IMR-90 (cell line): ENCODE data around the gene PIK3R4. TPM values are rescaled to one million over a fixed set of nuclear protein-coding genes. Genes with fewer than 3 reads are reported as not detected.

Experiments used
- ATAC-seq: fragments of 200-7000 bp; cut with Tn5 transposase; 2 replicates; pipeline ENCODE4 v1.9.1; 2020; ENCODE audit warnings: low read depth, mild to moderate bottlenecking, moderate library complexity
- BruUV-seq: library from RNA; stranded (reverse); fragments of 400-500 nt; replicated peaks from 2 replicates; lab custom pipeline; 2021; lab: Mats Ljungman, UMichigan
- CTCF ChIA-PET: fragments of 300-600 bp; formaldehyde crosslinking; extraction: SDS; loops from one replicate; lab custom pipeline; 2021; ENCODE audit warnings: antibody characterized with exemption; lab: Yijun Ruan, JAX
- POLR2A ChIA-PET: fragments of 300-600 bp; sonication (Branson Sonifier 250); formaldehyde crosslinking; loops from one replicate; lab custom pipeline; 2022; ENCODE audit warnings: antibody characterized with exemption; ENCODE audit not compliant: unreplicated experiment; lab: Charles Lee
- DNase-seq: peaks from one replicate; pipeline ENCODE4 v3.0.0; 2013
- H2AFZ ChIP-seq: replicated peaks from 2 replicates; pipeline ENCODE3; 2013; ENCODE audit warnings: low read length, mild to moderate bottlenecking; ENCODE audit not compliant: poor library complexity
- H2AK5ac ChIP-seq: 2 replicates; pipeline ENCODE4 v1.6.1; 2013; ENCODE audit warnings: low read depth, low read length, inconsistent platforms
- H2AK9ac ChIP-seq: replicated peaks from 2 replicates; pipeline ENCODE3; 2013; ENCODE audit warnings: mild to moderate bottlenecking, low read depth, low read length, moderate library complexity; ENCODE audit not compliant: poor library complexity
- H2BK120ac ChIP-seq: 2 replicates; pipeline ENCODE4 v1.6.1; 2013; ENCODE audit warnings: low read depth, low read length, inconsistent platforms
- H2BK15ac ChIP-seq: 3 replicates; pipeline ENCODE4 v1.6.1; 2013; ENCODE audit warnings: low read depth, low read length, inconsistent platforms
- H2BK20ac ChIP-seq: 2 replicates; pipeline ENCODE4 v1.6.1; 2013; ENCODE audit warnings: low read depth, mild to moderate bottlenecking, inconsistent platforms, low read length, moderate library complexity
- H2BK5ac ChIP-seq: 2 replicates; pipeline ENCODE4 v1.6.1; 2013; ENCODE audit warnings: mild to moderate bottlenecking, low read depth, low read length, inconsistent platforms; ENCODE audit not compliant: poor library complexity, severe bottlenecking
- H3K14ac ChIP-seq: replicated peaks from 2 replicates; pipeline ENCODE4 v1.6.1; 2013; ENCODE audit warnings: low read depth, low read length, inconsistent platforms
- H3K18ac ChIP-seq: 2 replicates; pipeline ENCODE4 v1.6.1; 2013; ENCODE audit warnings: low read depth, low read length, control low read depth
- H3K23ac ChIP-seq: 2 replicates; pipeline ENCODE4 v1.6.1; 2013; ENCODE audit warnings: low read depth, low read length, inconsistent platforms
- H3K27ac ChIP-seq: 2 replicates; pipeline ENCODE4 v1.5.1; 2013; ENCODE audit warnings: mild to moderate bottlenecking, control low read depth, low read length; ENCODE audit not compliant: insufficient read depth
- H3K27me3 ChIP-seq: 2 replicates; pipeline ENCODE4 v1.6.1; 2013; ENCODE audit warnings: low read length; ENCODE audit not compliant: control insufficient read depth, insufficient read depth
- H3K36me3 ChIP-seq: 2 replicates; pipeline ENCODE4 v1.6.1; 2013; ENCODE audit warnings: low read length, mixed read lengths; ENCODE audit not compliant: control insufficient read depth, insufficient read depth
- H3K4ac ChIP-seq: 2 replicates; pipeline ENCODE4 v1.6.1; 2013; ENCODE audit warnings: low read depth, low read length, inconsistent platforms
- H3K4me1 ChIP-seq: 2 replicates; pipeline ENCODE4 v1.6.1; 2013; ENCODE audit warnings: low read length, mixed read lengths; ENCODE audit not compliant: control insufficient read depth, insufficient read depth
- H3K4me2 ChIP-seq: 2 replicates; pipeline ENCODE4 v1.6.1; 2013; ENCODE audit warnings: low read depth, mild to moderate bottlenecking, control low read depth, low read length, moderate library complexity
- H3K4me3 ChIP-seq: 2 replicates; pipeline ENCODE4 v1.5.1; 2013; ENCODE audit warnings: low read depth, mild to moderate bottlenecking, control low read depth, low read length, moderate library complexity; ENCODE audit not compliant: insufficient read depth
- H3K56ac ChIP-seq: 2 replicates; pipeline ENCODE4 v1.6.1; 2013; ENCODE audit warnings: low read length, inconsistent platforms; ENCODE audit not compliant: insufficient read depth; ENCODE audit errors: extremely low read depth
- H3K79me1 ChIP-seq, 2 experiments: 2 replicates each; pipeline ENCODE4 v1.6.1; 2013; ENCODE audit warnings: low read length in 2 of 2, inconsistent platforms in 1 of 2, low read depth in 1 of 2
- H3K9ac ChIP-seq: 2 replicates; pipeline ENCODE4 v1.6.1; 2013; ENCODE audit warnings: low read depth, low read length, control low read depth
- H3K9me1 ChIP-seq: 2 replicates; pipeline ENCODE4 v1.6.1; 2013; ENCODE audit warnings: low read length, inconsistent platforms; ENCODE audit not compliant: insufficient read depth
- H3K9me3 ChIP-seq: 2 replicates; pipeline ENCODE4 v1.6.1; 2013; ENCODE audit warnings: low read length; ENCODE audit not compliant: control insufficient read depth, insufficient read depth
- H4K20me1 ChIP-seq: 2 replicates; pipeline ENCODE4 v1.6.1; 2013; ENCODE audit warnings: low read length, inconsistent platforms; ENCODE audit not compliant: insufficient read depth
- H4K5ac ChIP-seq: 2 replicates; pipeline ENCODE4 v1.6.1; 2013; ENCODE audit warnings: mild to moderate bottlenecking, low read depth, low read length, control low read depth
- H4K8ac ChIP-seq, 2 experiments: 2 replicates each; pipeline ENCODE4 v1.6.1; 2013; ENCODE audit warnings: low read depth in 2 of 2, low read length in 2 of 2, control low read depth in 1 of 2, inconsistent platforms in 1 of 2
- H4K91ac ChIP-seq: 2 replicates; pipeline ENCODE4 v1.6.1; 2013; ENCODE audit warnings: low read depth, low read length, inconsistent platforms; ENCODE audit not compliant: insufficient read depth
- FOS ChIP-seq: fragments of 150-350 bp; IDR thresholded peaks from 2 replicates; pipeline ENCODE4 v1.6.1; 2016; ENCODE audit warnings: low read depth, low read length
- MXI1 ChIP-seq: IDR thresholded peaks from 2 replicates; pipeline ENCODE4 v1.6.1; 2012; ENCODE audit warnings: low read depth, mild to moderate bottlenecking, low read length, moderate library complexity, borderline replicate concordance
- RCOR1 ChIP-seq: IDR thresholded peaks from 2 replicates; pipeline ENCODE4 v1.6.1; 2012; ENCODE audit warnings: mild to moderate bottlenecking, low read length, improper control_type of control experiment; ENCODE audit not compliant: insufficient replicate concordance
- RFX5 ChIP-seq: IDR thresholded peaks from 2 replicates; pipeline ENCODE4 v1.8.0; 2012; ENCODE audit warnings: low read depth, mild to moderate bottlenecking, low read length, moderate library complexity
- WGBS, 2 experiments: methylation state at CpG; one replicate each; pipeline versions ENCODE4 v1.1.5 to v1.1.7; 2013; ENCODE audit warnings: missing lambda C conversion rate in 2 of 2; ENCODE audit not compliant: insufficient read length in 1 of 2; ENCODE audit errors: extremely low coverage in 2 of 2; 5-methylcytosine and 5-hydroxymethylcytosine counted together
- dilution Hi-C: fragments of 300-500 bp; cut with HindIII; formaldehyde crosslinking; loops from one replicate; pipeline ENCODE4 v1.14.3; 2018; ENCODE audit warnings: low sequenced_read_pairs; ENCODE audit not compliant: unreplicated experiment
- in situ Hi-C: fragments of 300-500 bp; cut with MboI; formaldehyde crosslinking; loops from 3 replicates; pipeline ENCODE4 v1.14.3; 2019; ENCODE audit warnings: low sequenced_read_pairs, inconsistent platforms, mixed read lengths
- intact Hi-C: fragments of 100-400 bp; cut with micrococcal nuclease; formaldehyde crosslinking; loops from 2 replicates; pipeline ENCODE4 v1.10.0; 2022
- polyA plus RNA-seq, 3 experiments: library from polyadenylated mRNA; depleted of rRNA; stranded (reverse); fragments of >200 nt; gene quantifications; 2 replicates each; pipeline ENCODE4 v1.2.3, GENCODE V29; 2012; ENCODE audit warnings: low replicate concordance in 1 of 3
- total RNA-seq: library from RNA; depleted of rRNA; stranded (reverse); fragments of >200 nt; gene quantifications from 2 replicates; pipeline ENCODE4 v1.2.3, GENCODE V29; 2012

Gene PIK3R4
- total and polyA plus RNA-seq, 2 of the 4 experiments (the other 2 are of a cell fraction), result 19.7 to 27.2 TPM

- Histone ChIP-seq H3K18ac (no peak overlapping the region), H3K4me3 (no peak overlapping the region), H3K14ac (no peak overlapping the region), H3K79me1 (no peaks in the 10 kb centered on the region), H2AK9ac (no peak overlapping the region), H3K4ac (no peak overlapping the region), H3K4me1 (no peaks in the 10 kb centered on the region), H2AFZ (no peak overlapping the region), H3K56ac (no peak overlapping the region), H3K9ac (no peak overlapping the region), H4K8ac (no peak overlapping the region), H2BK15ac (no peak overlapping the region), H2BK5ac (no peak overlapping the region), H2BK120ac (no peak overlapping the region), H2BK20ac (no peak overlapping the region), H3K27ac (no peak overlapping the region), H4K91ac (no peak overlapping the region), H3K23ac (no peak overlapping the region), H3K4me2 (no peak overlapping the region), H3K36me3 (no peaks in the 10 kb centered on the region), H3K9me3 (no peaks in the 10 kb centered on the region), H4K5ac (no peak overlapping the region), H3K9me1 (no peaks in the 10 kb centered on the region), H2AK5ac (no peak overlapping the region), H4K20me1 (no peaks in the 10 kb centered on the region), H3K27me3 (no peaks in the 10 kb centered on the region)
- dilution Hi-C loops (no loop called here), in situ Hi-C loops (no loop called here), intact Hi-C loops (no loop called here)
- TF ChIP-seq RFX5 (no peak), MXI1 (no peak), FOS (no peak), RCOR1 (no peak)
- BruUV-seq, result no TSS peak
- WGBS, 2 experiments, result no CpG with 5 or more reads among the region's 2 CpGs
- ChIA-PET CTCF (no interaction called here), POLR2A (no interaction called here)
- DNase-seq, result no peak
- ATAC-seq, result no peak
Observed at GRCh38 chr3:130648293-130648692, 98.3 kb downstream of the PIK3R4 start.
